Vagina (tissue), 2 donors: ENCODE data around the gene FGA. TPM values are rescaled to one million over a fixed set of nuclear protein-coding genes. Genes with fewer than 3 reads are reported as not detected.

Source experiments
- DNase-seq, 2 donors: peaks; one replicate each; pipeline ENCODE4 v3.0.0-alpha.2; 2017; ENCODE audit errors: extremely low spot score in 2 of 2
- H3K27ac ChIP-seq: fragments of 200-600 bp; sonication (generic); one replicate; pipeline ENCODE4 v1.5.1; 2019
- H3K27me3 ChIP-seq: fragments of 200-600 bp; sonication (generic); one replicate; pipeline ENCODE4 v1.5.1; 2019
- H3K36me3 ChIP-seq, 2 donors: fragments of 200-600 bp; sonication (generic); one replicate each; pipeline ENCODE4 v1.5.1; 2017 to 2019
- H3K4me1 ChIP-seq: fragments of 200-600 bp; sonication (generic); one replicate; pipeline ENCODE4 v1.5.1; 2019
- H3K4me3 ChIP-seq, 2 donors: fragments of 200-600 bp; sonication (generic); 1 replicate in 1 of 2; 2 replicates in 1 of 2; pipeline ENCODE4 v1.5.1; 2016 to 2019
- H3K9me3 ChIP-seq: fragments of 200-600 bp; sonication (generic); one replicate; pipeline ENCODE4 v1.5.1; 2019
- CTCF ChIP-seq, 3 experiments: fragments of 450-650 bp in 2 of 3; fragments of 200-600 bp in 1 of 3; sonication (generic) in 1 of 3; IDR thresholded peaks; one replicate each; pipeline ENCODE4 v1.5.1; 2017 to 2019; ENCODE audit warnings: antibody characterized with exemption in 3 of 3, mild to moderate bottlenecking in 2 of 3, moderate library complexity in 2 of 3
- POLR2A ChIP-seq, 2 donors: fragments of 450-650 bp; IDR thresholded peaks; one replicate each; pipeline ENCODE4 v1.6.1; 2017; ENCODE audit warnings: antibody characterized with exemption in 2 of 2, mild to moderate bottlenecking in 2 of 2, moderate library complexity in 2 of 2
- POLR2AphosphoS5 ChIP-seq, 2 donors: sonication (generic); formaldehyde crosslinking; IDR thresholded peaks; one replicate each; pipeline ENCODE4 v1.9.0; 2017; ENCODE audit warnings: antibody characterized with exemption in 2 of 2, mild to moderate bottlenecking in 2 of 2, low read depth in 1 of 2; ENCODE audit not compliant: insufficient read depth in 1 of 2
- intact Hi-C: fragments of 100-400 bp; cut with DNase I; formaldehyde crosslinking; loops from one replicate; pipeline ENCODE4 v1.15.1; 2023
- total RNA-seq: library from RNA; depleted of rRNA; stranded (reverse); fragments of >200 nt; gene quantifications from one replicate; pipeline ENCODE4 v1.2.3, GENCODE V29; 2016

FGA gene
- not detected for total RNA-seq

- intact Hi-C loops, result no loop called here
- Histone ChIP-seq H3K4me1 (no peaks in the 10 kb centered on the region), H3K9me3 (no peaks in the 10 kb centered on the region), H3K27me3 (no peaks in the 10 kb centered on the region), H3K36me3 (no peaks in the 10 kb centered on the region), H3K27ac (no peak within 1 kb of the TSS), H3K4me3 (no peak within 1 kb of the TSS)
- TF ChIP-seq POLR2AphosphoS5 (IDR thresholded peaks at IDR 0.05; ENCODE audit: insufficient read depth in 1 of 2, low read depth in 1 of 2) (no peak), CTCF (IDR thresholded peaks at IDR 0.05) (no peak), POLR2A (IDR thresholded peaks at IDR 0.05) (no peak)
- no peak for DNase-seq
Measured at GRCh38 chr4:154590329-154591006, at the start of gene FGA. TSS of gene FGA (minus strand) at chr4:154590742. CDS start at chr4:154590687, 55 bp downstream.

DNA sequence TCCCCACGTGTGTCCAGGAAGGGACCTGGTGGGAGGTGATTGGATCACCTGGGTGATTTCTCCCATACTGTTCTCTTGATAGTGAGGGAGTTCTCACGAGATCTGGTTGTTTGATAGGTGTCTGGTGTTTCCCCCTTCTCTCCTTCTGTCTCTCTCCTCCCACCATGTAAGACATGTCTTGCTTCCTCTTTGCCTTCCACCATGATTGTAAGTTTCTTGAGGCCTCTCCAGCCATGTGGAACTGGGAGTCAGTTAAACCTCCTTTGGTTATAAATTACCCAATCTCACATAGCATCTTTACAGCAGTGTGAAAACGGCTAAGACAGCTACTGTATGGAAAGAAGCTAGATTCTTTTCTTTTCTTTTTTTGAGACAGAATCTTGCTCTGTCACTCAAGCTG, 43.5 kb upstream of the FGA start:
- Histone ChIP-seq H3K27me3 (no peaks in the 10 kb centered on the region), H3K27ac (no peak overlapping the region), H3K4me3 (no peak overlapping the region), H3K4me1 (no peaks in the 10 kb centered on the region), H3K36me3 (no peaks in the 10 kb centered on the region), H3K9me3 (no peaks in the 10 kb centered on the region)
- intact Hi-C loops, result no loop called here
- TF ChIP-seq POLR2AphosphoS5 (IDR thresholded peaks at IDR 0.05; ENCODE audit: insufficient read depth in 1 of 2, low read depth in 1 of 2), result no peak
- no peak for DNase-seq

DNA sequence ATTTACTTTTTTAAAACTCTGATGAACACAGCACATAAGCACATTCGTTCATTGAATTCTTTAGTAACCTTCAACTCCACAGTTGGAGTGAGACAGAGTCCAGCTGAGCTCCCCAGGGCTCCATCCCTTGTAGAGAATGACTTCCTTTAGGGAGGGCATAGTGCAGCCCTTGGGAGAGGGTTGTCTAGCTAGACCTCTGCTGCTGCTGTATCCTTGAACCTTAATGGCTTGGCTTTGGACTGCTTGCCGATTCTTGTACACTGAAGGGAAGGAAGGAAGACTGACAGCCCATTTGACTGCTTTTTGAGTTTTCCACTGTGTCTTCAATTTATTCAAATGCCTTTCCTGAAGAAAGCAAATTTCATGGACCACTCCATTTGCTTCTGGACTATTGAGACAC, 41.3 kb upstream of the FGA start:
- Histone ChIP-seq H3K36me3 (no peaks in the 10 kb centered on the region), H3K4me1 (peaks cover 7% of the 10 kb centered on the region), H3K4me3 (no peak overlapping the region), H3K9me3 (no peaks in the 10 kb centered on the region), H3K27ac (no peak overlapping the region), H3K27me3 (no peaks in the 10 kb centered on the region)
- intact Hi-C loops, result no loop called here
- no peak for DNase-seq
- TF ChIP-seq POLR2AphosphoS5 (IDR thresholded peaks at IDR 0.05; ENCODE audit: insufficient read depth in 1 of 2, low read depth in 1 of 2), result no peak
- no peak for TF ChIP-seq POLR2A (IDR thresholded peaks at IDR 0.05)
- no peak for TF ChIP-seq CTCF (IDR thresholded peaks at IDR 0.05)

- DNase-seq, result no peak
- intact Hi-C loops, result no loop called here
- Histone ChIP-seq H3K27ac (no peak overlapping the region), H3K4me1 (peaks cover 17% of the 10 kb centered on the region), H3K9me3 (no peaks in the 10 kb centered on the region), H3K27me3 (no peaks in the 10 kb centered on the region), H3K36me3 (no peaks in the 10 kb centered on the region), H3K4me3 (no peak overlapping the region)
- no peak for TF ChIP-seq POLR2AphosphoS5 (IDR thresholded peaks at IDR 0.05; ENCODE audit: insufficient read depth in 1 of 2, low read depth in 1 of 2)
- TF ChIP-seq CTCF (IDR thresholded peaks at IDR 0.05), result no peak
- no peak for TF ChIP-seq POLR2A (IDR thresholded peaks at IDR 0.05)
Measured at GRCh38 chr4:154630324-154630723, 39.8 kb upstream of the FGA start.

GRCh38 chr4:154626793-154627484, 36.4 kb upstream of the FGA start:
- H3K4me1 ChIP-seq, result peaks cover 17% of the 10 kb centered on the region
- peak overlapping the region; percentile 31 to 39 for H3K4me3 ChIP-seq
- TF ChIP-seq CTCF (IDR thresholded peaks at IDR 0.05) (peak in 1 of 3 experiments; percentile 18), POLR2A (IDR thresholded peaks at IDR 0.05) (no peak)

More at GRCh38 chr4:154626793-154627484, 36.4 kb upstream of the FGA start:
- H3K27ac ChIP-seq, result peak overlapping the region; percentile 19
- no peaks in the 10 kb centered on the region for H3K9me3 ChIP-seq
- H3K27me3 ChIP-seq, result no peaks in the 10 kb centered on the region
- H3K36me3 ChIP-seq, result no peaks in the 10 kb centered on the region
- intact Hi-C loops, result no loop called here
- DNase-seq, result no peak
